IMR-90 (cell line): ENCODE results near the gene TMEM240. TPM values are rescaled to one million over a fixed set of nuclear protein-coding genes. Genes with fewer than 3 reads are reported as not detected.

Experiments
- ATAC-seq: fragments of 200-7000 bp; cut with Tn5 transposase; 2 replicates; pipeline ENCODE4 v1.9.1; 2020; ENCODE audit warnings: low read depth, mild to moderate bottlenecking, moderate library complexity
- BruUV-seq: library from RNA; stranded (reverse); fragments of 400-500 nt; replicated peaks from 2 replicates; lab custom pipeline; 2021; lab: Mats Ljungman, UMichigan
- CTCF ChIA-PET: fragments of 300-600 bp; formaldehyde crosslinking; extraction: SDS; loops from one replicate; lab custom pipeline; 2021; ENCODE audit warnings: antibody characterized with exemption; lab: Yijun Ruan, JAX
- POLR2A ChIA-PET: fragments of 300-600 bp; sonication (Branson Sonifier 250); formaldehyde crosslinking; loops from one replicate; lab custom pipeline; 2022; ENCODE audit warnings: antibody characterized with exemption; ENCODE audit not compliant: unreplicated experiment; lab: Charles Lee
- DNase-seq: peaks from one replicate; pipeline ENCODE4 v3.0.0; 2013
- H2AFZ ChIP-seq: replicated peaks from 2 replicates; pipeline ENCODE3; 2013; ENCODE audit warnings: low read length, mild to moderate bottlenecking; ENCODE audit not compliant: poor library complexity
- H2AK5ac ChIP-seq: 2 replicates; pipeline ENCODE4 v1.6.1; 2013; ENCODE audit warnings: low read depth, low read length, inconsistent platforms
- H2AK9ac ChIP-seq: replicated peaks from 2 replicates; pipeline ENCODE3; 2013; ENCODE audit warnings: mild to moderate bottlenecking, low read depth, low read length, moderate library complexity; ENCODE audit not compliant: poor library complexity
- H2BK120ac ChIP-seq: 2 replicates; pipeline ENCODE4 v1.6.1; 2013; ENCODE audit warnings: low read depth, low read length, inconsistent platforms
- H2BK15ac ChIP-seq: 3 replicates; pipeline ENCODE4 v1.6.1; 2013; ENCODE audit warnings: low read depth, low read length, inconsistent platforms
- H2BK20ac ChIP-seq: 2 replicates; pipeline ENCODE4 v1.6.1; 2013; ENCODE audit warnings: low read depth, mild to moderate bottlenecking, inconsistent platforms, low read length, moderate library complexity
- H2BK5ac ChIP-seq: 2 replicates; pipeline ENCODE4 v1.6.1; 2013; ENCODE audit warnings: mild to moderate bottlenecking, low read depth, low read length, inconsistent platforms; ENCODE audit not compliant: poor library complexity, severe bottlenecking
- H3K14ac ChIP-seq: replicated peaks from 2 replicates; pipeline ENCODE4 v1.6.1; 2013; ENCODE audit warnings: low read depth, low read length, inconsistent platforms
- H3K18ac ChIP-seq: 2 replicates; pipeline ENCODE4 v1.6.1; 2013; ENCODE audit warnings: low read depth, low read length, control low read depth
- H3K23ac ChIP-seq: 2 replicates; pipeline ENCODE4 v1.6.1; 2013; ENCODE audit warnings: low read depth, low read length, inconsistent platforms
- H3K27ac ChIP-seq: 2 replicates; pipeline ENCODE4 v1.5.1; 2013; ENCODE audit warnings: mild to moderate bottlenecking, control low read depth, low read length; ENCODE audit not compliant: insufficient read depth
- H3K27me3 ChIP-seq: 2 replicates; pipeline ENCODE4 v1.6.1; 2013; ENCODE audit warnings: low read length; ENCODE audit not compliant: control insufficient read depth, insufficient read depth
- H3K36me3 ChIP-seq: 2 replicates; pipeline ENCODE4 v1.6.1; 2013; ENCODE audit warnings: low read length, mixed read lengths; ENCODE audit not compliant: control insufficient read depth, insufficient read depth
- H3K4ac ChIP-seq: 2 replicates; pipeline ENCODE4 v1.6.1; 2013; ENCODE audit warnings: low read depth, low read length, inconsistent platforms
- H3K4me1 ChIP-seq: 2 replicates; pipeline ENCODE4 v1.6.1; 2013; ENCODE audit warnings: low read length, mixed read lengths; ENCODE audit not compliant: control insufficient read depth, insufficient read depth
- H3K4me2 ChIP-seq: 2 replicates; pipeline ENCODE4 v1.6.1; 2013; ENCODE audit warnings: low read depth, mild to moderate bottlenecking, control low read depth, low read length, moderate library complexity
- H3K4me3 ChIP-seq: 2 replicates; pipeline ENCODE4 v1.5.1; 2013; ENCODE audit warnings: low read depth, mild to moderate bottlenecking, control low read depth, low read length, moderate library complexity; ENCODE audit not compliant: insufficient read depth
- H3K56ac ChIP-seq: 2 replicates; pipeline ENCODE4 v1.6.1; 2013; ENCODE audit warnings: low read length, inconsistent platforms; ENCODE audit not compliant: insufficient read depth; ENCODE audit errors: extremely low read depth
- H3K79me1 ChIP-seq, 2 experiments: 2 replicates each; pipeline ENCODE4 v1.6.1; 2013; ENCODE audit warnings: low read length in 2 of 2, inconsistent platforms in 1 of 2, low read depth in 1 of 2
- H3K9ac ChIP-seq: 2 replicates; pipeline ENCODE4 v1.6.1; 2013; ENCODE audit warnings: low read depth, low read length, control low read depth
- H3K9me1 ChIP-seq: 2 replicates; pipeline ENCODE4 v1.6.1; 2013; ENCODE audit warnings: low read length, inconsistent platforms; ENCODE audit not compliant: insufficient read depth
- H3K9me3 ChIP-seq: 2 replicates; pipeline ENCODE4 v1.6.1; 2013; ENCODE audit warnings: low read length; ENCODE audit not compliant: control insufficient read depth, insufficient read depth
- H4K20me1 ChIP-seq: 2 replicates; pipeline ENCODE4 v1.6.1; 2013; ENCODE audit warnings: low read length, inconsistent platforms; ENCODE audit not compliant: insufficient read depth
- H4K5ac ChIP-seq: 2 replicates; pipeline ENCODE4 v1.6.1; 2013; ENCODE audit warnings: mild to moderate bottlenecking, low read depth, low read length, control low read depth
- H4K8ac ChIP-seq, 2 experiments: 2 replicates each; pipeline ENCODE4 v1.6.1; 2013; ENCODE audit warnings: low read depth in 2 of 2, low read length in 2 of 2, control low read depth in 1 of 2, inconsistent platforms in 1 of 2
- H4K91ac ChIP-seq: 2 replicates; pipeline ENCODE4 v1.6.1; 2013; ENCODE audit warnings: low read depth, low read length, inconsistent platforms; ENCODE audit not compliant: insufficient read depth
- BHLHE40 ChIP-seq: fragments of 150-350 bp; IDR thresholded peaks from 2 replicates; pipeline ENCODE4 v1.6.1; 2016; ENCODE audit warnings: mild to moderate bottlenecking, low read depth, low read length
- CEBPB ChIP-seq: IDR thresholded peaks from 2 replicates; pipeline ENCODE4 v1.6.1; 2012; ENCODE audit warnings: low read depth, low read length, improper control_type of control experiment
- CHD1 ChIP-seq: IDR thresholded peaks from 2 replicates; pipeline ENCODE4 v1.6.1; 2012; ENCODE audit warnings: low read depth, low read length, improper control_type of control experiment
- CTCF ChIP-seq: conservative IDR thresholded peaks from 2 replicates; pipeline ENCODE4 v1.5.1; 2012; ENCODE audit warnings: mild to moderate bottlenecking, low read depth, low read length, improper control_type of control experiment
- ELK1 ChIP-seq: fragments of 150-350 bp; IDR thresholded peaks from 2 replicates; pipeline ENCODE4 v1.6.1; 2016; ENCODE audit warnings: low read depth, mild to moderate bottlenecking, low read length, moderate library complexity, borderline replicate concordance
- FOS ChIP-seq: fragments of 150-350 bp; IDR thresholded peaks from 2 replicates; pipeline ENCODE4 v1.6.1; 2016; ENCODE audit warnings: low read depth, low read length
- MAFK ChIP-seq: IDR thresholded peaks from 2 replicates; pipeline ENCODE4 v1.6.1; 2012; ENCODE audit warnings: low read depth, low read length, improper control_type of control experiment
- MAZ ChIP-seq: IDR thresholded peaks from 2 replicates; pipeline ENCODE4 v1.6.1; 2012; ENCODE audit warnings: low read depth, mild to moderate bottlenecking, low read length, improper control_type of control experiment, moderate library complexity, borderline replicate concordance
- MXI1 ChIP-seq: IDR thresholded peaks from 2 replicates; pipeline ENCODE4 v1.6.1; 2012; ENCODE audit warnings: low read depth, mild to moderate bottlenecking, low read length, moderate library complexity, borderline replicate concordance
- NFE2L2 ChIP-seq: fragments of 150-350 bp; IDR thresholded peaks from 2 replicates; pipeline ENCODE4 v1.6.1; 2016; ENCODE audit warnings: low read depth, mild to moderate bottlenecking, low read length
- POLR2A ChIP-seq: IDR thresholded peaks from 2 replicates; pipeline ENCODE4 v1.6.1; 2012; ENCODE audit warnings: mild to moderate bottlenecking, low read depth, low read length
- RAD21 ChIP-seq: IDR thresholded peaks from 2 replicates; pipeline ENCODE4 v1.6.1; 2012; ENCODE audit warnings: low read length, improper control_type of control experiment
- RCOR1 ChIP-seq: IDR thresholded peaks from 2 replicates; pipeline ENCODE4 v1.6.1; 2012; ENCODE audit warnings: mild to moderate bottlenecking, low read length, improper control_type of control experiment; ENCODE audit not compliant: insufficient replicate concordance
- SMC3 ChIP-seq: fragments of 150-350 bp; IDR thresholded peaks from 2 replicates; pipeline ENCODE4 v1.6.1; 2016; ENCODE audit warnings: low read depth, mild to moderate bottlenecking, antibody characterized with exemption, low read length, moderate library complexity
- USF2 ChIP-seq: fragments of 150-350 bp; IDR thresholded peaks from 2 replicates; pipeline ENCODE4 v1.6.1; 2017; ENCODE audit warnings: mild to moderate bottlenecking, antibody characterized with exemption, low read length, low read depth
- WGBS, 2 experiments: methylation state at CpG; one replicate each; pipeline versions ENCODE4 v1.1.5 to v1.1.7; 2013; ENCODE audit warnings: missing lambda C conversion rate in 2 of 2; ENCODE audit not compliant: insufficient read length in 1 of 2; ENCODE audit errors: extremely low coverage in 2 of 2; 5-methylcytosine and 5-hydroxymethylcytosine counted together
- dilution Hi-C: fragments of 300-500 bp; cut with HindIII; formaldehyde crosslinking; loops from one replicate; pipeline ENCODE4 v1.14.3; 2018; ENCODE audit warnings: low sequenced_read_pairs; ENCODE audit not compliant: unreplicated experiment
- in situ Hi-C: fragments of 300-500 bp; cut with MboI; formaldehyde crosslinking; loops from 3 replicates; pipeline ENCODE4 v1.14.3; 2019; ENCODE audit warnings: low sequenced_read_pairs, inconsistent platforms, mixed read lengths
- intact Hi-C: fragments of 100-400 bp; cut with micrococcal nuclease; formaldehyde crosslinking; loops from 2 replicates; pipeline ENCODE4 v1.10.0; 2022
- polyA plus RNA-seq, 3 experiments: library from polyadenylated mRNA; depleted of rRNA; stranded (reverse); fragments of >200 nt; gene quantifications; 2 replicates each; pipeline ENCODE4 v1.2.3, GENCODE V29; 2012; ENCODE audit warnings: low replicate concordance in 1 of 3
- total RNA-seq: library from RNA; depleted of rRNA; stranded (reverse); fragments of >200 nt; gene quantifications from 2 replicates; pipeline ENCODE4 v1.2.3, GENCODE V29; 2012

Gene TMEM240
- total and polyA plus RNA-seq, 2 of the 4 experiments (the other 2 are of a cell fraction): 1.6 to 7.6 TPM

- no peak for DNase-seq
- dilution Hi-C loops: no loop called here
- Histone ChIP-seq H3K27ac (no peak overlapping the region), H3K9me1 (no peaks in the 10 kb centered on the region), H3K4me1 (no peaks in the 10 kb centered on the region), H3K18ac (no peak overlapping the region), H2BK120ac (no peak overlapping the region), H2BK20ac (no peak overlapping the region), H2BK5ac (no peak overlapping the region), H2BK15ac (no peak overlapping the region), H3K9ac (no peak overlapping the region), H3K36me3 (peaks cover 38% of the 10 kb centered on the region), H3K14ac (no peak overlapping the region), H3K9me3 (peaks cover 6% of the 10 kb centered on the region), H2AFZ (no peak overlapping the region), H4K5ac (no peak overlapping the region), H3K23ac (no peak overlapping the region), H3K4me2 (no peak overlapping the region), H2AK5ac (no peak overlapping the region), H4K8ac (no peak overlapping the region), H2AK9ac (no peak overlapping the region), H3K27me3 (no peaks in the 10 kb centered on the region), H3K56ac (no peak overlapping the region), H3K4me3 (no peak overlapping the region), H4K91ac (no peak overlapping the region), H4K20me1 (peaks cover 3% of the 10 kb centered on the region; the same call in 1 of the 2 replicates), H3K4ac (no peak overlapping the region), H3K79me1 (peaks cover 0 to 6% of the 10 kb centered on the region in 2 experiments; a peak in 2 of 4 replicates)
- in situ Hi-C loops: no loop called here
- POLR2A ChIA-PET: no interaction called here
- 98% methylated on average over 12 of the region's 18 CpGs; no CpG with 5 or more reads in 1 of the 2 experiments for WGBS, 2 experiments
- CTCF ChIA-PET: no interaction called here
- ATAC-seq: no peak
- TF ChIP-seq BHLHE40: no peak
- TF ChIP-seq NFE2L2: no peak
- no peak for TF ChIP-seq POLR2A
- TF ChIP-seq CHD1: no peak
- no peak for TF ChIP-seq RAD21
- TF ChIP-seq MXI1: no peak
- no peak for TF ChIP-seq FOS
- no peak for TF ChIP-seq MAZ
- no peak for TF ChIP-seq CEBPB
- no peak for TF ChIP-seq MAFK
- TF ChIP-seq USF2: no peak
- TF ChIP-seq ELK1: no peak
- TF ChIP-seq RCOR1: no peak
- no peak for TF ChIP-seq SMC3
- no peak for TF ChIP-seq CTCF
- intact Hi-C loops: no loop called here
- no TSS peak for BruUV-seq
Measured at GRCh38 chr1:1529321-1529720, 11.1 kb downstream of the TMEM240 start.
